ENCODE results near the gene ITGA1.
"Not testable (repeated sequence)": the region's sequence is repeated elsewhere in the genome, so short reads cannot be mapped to it uniquely, and the experiment has no call there.

ITGA1 gene

GRCh38 chr5:52837591-52838001, 49.9 kb downstream of the ITGA1 start:
- Histone ChIP-seq H3K36me3 (ENCODE audit: insufficient read depth, low read depth, low read length) (no peaks in the 10 kb centered on the region), H3K9ac (ENCODE audit: low read depth, low read length) (no peak overlapping the region), H3K27ac (ENCODE audit: low read length) (no peak overlapping the region), H3K9me3 (ENCODE audit: insufficient read depth, low read depth, low read length) (no peaks in the 10 kb centered on the region), H3K4me3 (ENCODE audit: low read length) (no peak overlapping the region), H3K4me1 (ENCODE audit: insufficient read depth, low read length) (no peaks in the 10 kb centered on the region), H3K27me3 (ENCODE audit: insufficient read depth, low read length) (no peaks in the 10 kb centered on the region)

- Histone ChIP-seq H3K27me3 (ENCODE audit: insufficient read depth, low read length) (no peaks in the 10 kb centered on the region), H3K27ac (ENCODE audit: low read length) (no peak overlapping the region), H3K4me3 (ENCODE audit: low read length) (no peak overlapping the region), H3K4me1 (ENCODE audit: insufficient read depth, low read length) (no peaks in the 10 kb centered on the region), H3K9me3 (ENCODE audit: insufficient read depth, low read depth, low read length) (no peaks in the 10 kb centered on the region), H3K9ac (ENCODE audit: low read depth, low read length) (no peak overlapping the region), H3K36me3 (ENCODE audit: insufficient read depth, low read depth, low read length) (no peaks in the 10 kb centered on the region)
Observed at GRCh38 chr5:52838326-52839015, 50.8 kb downstream of the ITGA1 start.

- Histone ChIP-seq H3K27me3 (ENCODE audit: insufficient read depth, low read length) (no peaks in the 10 kb centered on the region), H3K9ac (ENCODE audit: low read depth, low read length) (no peak overlapping the region), H3K36me3 (ENCODE audit: insufficient read depth, low read depth, low read length) (no peaks in the 10 kb centered on the region), H3K27ac (ENCODE audit: low read length) (no peak overlapping the region), H3K4me3 (ENCODE audit: low read length) (no peak overlapping the region), H3K9me3 (ENCODE audit: insufficient read depth, low read depth, low read length) (no peaks in the 10 kb centered on the region), H3K4me1 (ENCODE audit: insufficient read depth, low read length) (no peaks in the 10 kb centered on the region)
Observed at GRCh38 chr5:52839285-52839684, 51.6 kb downstream of the ITGA1 start.

- no peak overlapping the region for H3K9ac ChIP-seq (ENCODE audit: low read depth, low read length)
- no peaks in the 10 kb centered on the region for H3K9me3 ChIP-seq (ENCODE audit: insufficient read depth, low read depth, low read length)
- H3K27ac ChIP-seq (ENCODE audit: low read length), result no peak overlapping the region
- H3K4me3 ChIP-seq (ENCODE audit: low read length), result no peak overlapping the region
- H3K4me1 ChIP-seq (ENCODE audit: insufficient read depth, low read length), result no peaks in the 10 kb centered on the region
- no peaks in the 10 kb centered on the region for H3K27me3 ChIP-seq (ENCODE audit: insufficient read depth, low read length)
- no peaks in the 10 kb centered on the region for H3K36me3 ChIP-seq (ENCODE audit: insufficient read depth, low read depth, low read length)
Observed at GRCh38 chr5:52840277-52841050, 52.7 kb downstream of the ITGA1 start.

DNA sequence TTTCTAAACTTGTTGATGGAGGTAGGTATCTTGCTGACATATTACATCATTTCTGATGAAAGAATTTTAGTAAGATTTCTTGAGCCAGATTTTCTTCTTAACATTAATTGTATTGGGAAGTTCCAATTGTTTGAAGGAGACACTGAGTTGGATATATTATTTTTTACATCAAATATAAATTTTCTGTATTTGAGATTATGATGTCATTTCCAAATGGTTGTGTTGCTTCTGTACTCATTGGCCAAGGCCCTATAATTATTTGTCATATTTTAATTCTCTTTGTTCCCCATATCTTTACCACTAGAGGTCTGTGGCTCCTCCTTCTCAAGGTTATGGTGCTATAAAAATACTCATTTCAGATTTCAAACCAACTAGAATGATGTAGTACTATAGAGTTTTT, 53.4 kb downstream of the ITGA1 start:
- Histone ChIP-seq H3K4me3 (ENCODE audit: low read length) (no peak overlapping the region), H3K9ac (ENCODE audit: low read depth, low read length) (no peak overlapping the region), H3K9me3 (ENCODE audit: insufficient read depth, low read depth, low read length) (no peaks in the 10 kb centered on the region), H3K4me1 (ENCODE audit: insufficient read depth, low read length) (no peaks in the 10 kb centered on the region), H3K36me3 (ENCODE audit: insufficient read depth, low read depth, low read length) (no peaks in the 10 kb centered on the region), H3K27me3 (ENCODE audit: insufficient read depth, low read length) (no peaks in the 10 kb centered on the region), H3K27ac (ENCODE audit: low read length) (no peak overlapping the region)

DNA sequence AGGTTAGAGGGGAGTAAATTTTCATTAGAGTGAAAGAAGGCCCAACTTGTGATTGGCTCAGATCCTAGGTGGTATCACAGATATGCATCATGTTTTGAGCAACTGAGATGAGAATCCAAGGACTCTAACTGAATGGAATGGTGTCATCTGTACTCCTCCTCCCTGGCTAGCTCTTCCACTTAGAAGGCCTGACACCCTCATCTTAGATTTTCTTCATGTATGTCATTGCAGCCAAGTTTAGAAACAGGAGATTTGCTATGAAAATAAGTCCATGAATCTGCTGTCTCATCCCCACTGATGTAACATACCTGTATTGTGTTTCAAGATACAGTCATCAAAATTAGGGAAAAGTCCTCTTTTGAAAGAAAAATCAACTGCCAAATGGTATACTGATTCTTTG, 54.4 kb downstream of the ITGA1 start:
- Histone ChIP-seq H3K27ac (ENCODE audit: low read length) (no peak overlapping the region), H3K27me3 (ENCODE audit: insufficient read depth, low read length) (no peaks in the 10 kb centered on the region), H3K4me3 (ENCODE audit: low read length) (no peak overlapping the region), H3K36me3 (ENCODE audit: insufficient read depth, low read depth, low read length) (no peaks in the 10 kb centered on the region), H3K9ac (ENCODE audit: low read depth, low read length) (no peak overlapping the region), H3K9me3 (ENCODE audit: insufficient read depth, low read depth, low read length) (no peaks in the 10 kb centered on the region), H3K4me1 (ENCODE audit: insufficient read depth, low read length) (no peaks in the 10 kb centered on the region)

- no peak overlapping the region for H3K9ac ChIP-seq (ENCODE audit: low read depth, low read length)
- H3K4me3 ChIP-seq (ENCODE audit: low read length), result no peak overlapping the region
Observed at GRCh38 chr5:52844885-52845284, 57.2 kb downstream of the ITGA1 start.

DNA sequence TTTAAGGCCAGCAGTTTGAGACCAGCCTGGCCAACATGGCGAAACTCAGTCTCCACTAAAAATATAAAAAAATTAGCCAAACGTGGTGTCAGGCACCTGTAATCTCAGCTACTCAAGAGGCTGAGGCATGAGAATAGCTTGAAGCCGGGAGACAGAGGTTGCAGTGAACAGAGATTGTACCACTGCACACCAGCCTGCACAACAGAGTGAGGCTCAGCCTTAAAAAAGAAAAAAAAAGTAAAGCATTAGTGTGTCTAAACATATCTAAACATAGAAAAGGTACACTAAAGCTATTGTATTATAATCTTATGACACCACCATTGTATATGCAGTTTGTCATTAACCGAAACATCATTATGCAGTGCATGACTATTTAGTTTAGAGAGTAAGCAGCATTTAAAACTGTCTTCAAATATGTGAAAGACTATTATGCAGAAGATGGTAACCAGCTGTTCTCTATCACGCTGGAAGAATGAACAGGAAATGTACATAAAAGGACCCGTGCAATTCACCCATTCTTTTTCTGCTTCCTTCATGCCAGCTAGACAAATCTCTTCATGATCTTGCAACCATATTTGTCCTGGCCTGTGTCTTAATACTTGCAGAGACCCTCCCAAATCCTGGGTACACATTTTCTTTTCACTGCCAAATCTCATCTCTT, 58.6 kb downstream of the ITGA1 start:
- Histone ChIP-seq H3K4me1 (ENCODE audit: insufficient read depth, low read length) (no peaks in the 10 kb centered on the region), H3K27ac (ENCODE audit: low read length) (no peak overlapping the region), H3K36me3 (ENCODE audit: insufficient read depth, low read depth, low read length) (no peaks in the 10 kb centered on the region), H3K9ac (ENCODE audit: low read depth, low read length) (no peak overlapping the region), H3K9me3 (ENCODE audit: insufficient read depth, low read depth, low read length) (no peaks in the 10 kb centered on the region), H3K4me3 (ENCODE audit: low read length) (no peak overlapping the region), H3K27me3 (ENCODE audit: insufficient read depth, low read length) (no peaks in the 10 kb centered on the region)

More at GRCh38 chr5:52844885-52845284, 57.2 kb downstream of the ITGA1 start:
- no peaks in the 10 kb centered on the region for H3K36me3 ChIP-seq (ENCODE audit: insufficient read depth, low read depth, low read length)
- no peaks in the 10 kb centered on the region for H3K27me3 ChIP-seq (ENCODE audit: insufficient read depth, low read length)
- H3K9me3 ChIP-seq (ENCODE audit: insufficient read depth, low read depth, low read length), result no peaks in the 10 kb centered on the region
- no peak overlapping the region for H3K27ac ChIP-seq (ENCODE audit: low read length)
- no peaks in the 10 kb centered on the region for H3K4me1 ChIP-seq (ENCODE audit: insufficient read depth, low read length)

GRCh38 chr5:52848688-52849087, 61.0 kb downstream of the ITGA1 start:
- H3K9me3 ChIP-seq (ENCODE audit: insufficient read depth, low read depth, low read length); H3K4me3 ChIP-seq (ENCODE audit: low read length); H3K4me1 ChIP-seq (ENCODE audit: insufficient read depth, low read length): not testable (repeated sequence)

GRCh38 chr5:52849544-52849943, 61.8 kb downstream of the ITGA1 start:
- Histone ChIP-seq H3K9me3 (ENCODE audit: insufficient read depth, low read depth, low read length) (no peaks in the 10 kb centered on the region), H3K27me3 (ENCODE audit: insufficient read depth, low read length) (no peaks in the 10 kb centered on the region), H3K27ac (ENCODE audit: low read length) (no peak overlapping the region), H3K4me1 (ENCODE audit: insufficient read depth, low read length) (no peaks in the 10 kb centered on the region), H3K36me3 (ENCODE audit: insufficient read depth, low read depth, low read length) (no peaks in the 10 kb centered on the region), H3K9ac (ENCODE audit: low read depth, low read length) (no peak overlapping the region), H3K4me3 (ENCODE audit: low read length) (no peak overlapping the region)

More at GRCh38 chr5:52848688-52849087, 61.0 kb downstream of the ITGA1 start:
- not testable (repeated sequence) for H3K27ac ChIP-seq (ENCODE audit: low read length); H3K27me3 ChIP-seq (ENCODE audit: insufficient read depth, low read length); H3K36me3 ChIP-seq (ENCODE audit: insufficient read depth, low read depth, low read length); H3K9ac ChIP-seq (ENCODE audit: low read depth, low read length)

GRCh38 chr5:52853650-52854049, 65.9 kb downstream of the ITGA1 start:
- Histone ChIP-seq H3K27ac (ENCODE audit: low read length) (no peak overlapping the region), H3K9me3 (ENCODE audit: insufficient read depth, low read depth, low read length) (no peaks in the 10 kb centered on the region), H3K4me1 (ENCODE audit: insufficient read depth, low read length) (no peaks in the 10 kb centered on the region), H3K4me3 (ENCODE audit: low read length) (no peak overlapping the region), H3K27me3 (ENCODE audit: insufficient read depth, low read length) (no peaks in the 10 kb centered on the region), H3K9ac (ENCODE audit: low read depth, low read length) (no peak overlapping the region), H3K36me3 (ENCODE audit: insufficient read depth, low read depth, low read length) (no peaks in the 10 kb centered on the region)

- Histone ChIP-seq H3K27me3 (ENCODE audit: insufficient read depth, low read length) (no peaks in the 10 kb centered on the region), H3K36me3 (ENCODE audit: insufficient read depth, low read depth, low read length) (no peaks in the 10 kb centered on the region), H3K9me3 (ENCODE audit: insufficient read depth, low read depth, low read length) (no peaks in the 10 kb centered on the region), H3K27ac (ENCODE audit: low read length) (no peak overlapping the region), H3K4me3 (ENCODE audit: low read length) (no peak overlapping the region), H3K4me1 (ENCODE audit: insufficient read depth, low read length) (no peaks in the 10 kb centered on the region), H3K9ac (ENCODE audit: low read depth, low read length) (no peak overlapping the region)
Observed at GRCh38 chr5:52854301-52854700, 66.6 kb downstream of the ITGA1 start.

All from iPS-20b (cell line).